ENCODE results near the gene TTYH3.
"Not testable (repeated sequence)": the region's sequence is repeated elsewhere in the genome, so short reads cannot be mapped to it uniquely, and the experiment has no call there.

The TTYH3 gene

GRCh38 chr7:2631946-2632732 is at the start of gene TTYH3:
Gene TTYH3 (plus strand): TSS chr7:2631986. CDS start chr7:2632156, 170 bp downstream.
- H3K9me3 ChIP-seq, result no peaks in the 10 kb centered on the region
- peak in 1 of 2 experiments; percentile 33 for DNase-seq (ENCODE audit: low spot score in 2 of 2)
- no peaks in the 10 kb centered on the region for H3K27me3 ChIP-seq (ENCODE audit: low read depth)
- H3K4me3 ChIP-seq, result peak within 1 kb of the TSS; percentile 78
- H3K4me1 ChIP-seq, result peaks cover 10% of the 10 kb centered on the region
- in situ Hi-C loops (cut with MboI; ENCODE audit: low sequenced_read_pairs), result no loop called here
- H3K36me3 ChIP-seq (replicated peaks), result no peaks in the 10 kb centered on the region

GRCh38 chr7:2582006-2582735 is 49.6 kb upstream of the TTYH3 start:
- no peaks in the 10 kb centered on the region for H3K27me3 ChIP-seq (ENCODE audit: low read depth)
- H3K36me3 ChIP-seq (replicated peaks), result 0 out of 2 replicates have a peak, but pooled peaks cover 4% of the 10 kb centered on the region
- H3K4me3 ChIP-seq, result no peak overlapping the region
- in situ Hi-C loops (cut with MboI; ENCODE audit: low sequenced_read_pairs), result no loop called here
- no peaks in the 10 kb centered on the region for H3K9me3 ChIP-seq
- DNase-seq (ENCODE audit: low spot score in 2 of 2), result no peak
- H3K4me1 ChIP-seq, result no peaks in the 10 kb centered on the region

GRCh38 chr7:2583798-2584580 is 47.8 kb upstream of the TTYH3 start:
- Histone ChIP-seq H3K9me3 (no peaks in the 10 kb centered on the region), H3K4me1 (no peaks in the 10 kb centered on the region), H3K36me3 (replicated peaks) (0 out of 2 replicates have a peak, but pooled peaks cover 4% of the 10 kb centered on the region), H3K4me3 (no peak overlapping the region), H3K27me3 (ENCODE audit: low read depth) (no peaks in the 10 kb centered on the region)
- in situ Hi-C loops (cut with MboI; ENCODE audit: low sequenced_read_pairs), result no loop called here
- DNase-seq (ENCODE audit: low spot score in 2 of 2), result no peak

- Histone ChIP-seq H3K9me3 (no peaks in the 10 kb centered on the region), H3K27me3 (ENCODE audit: low read depth) (no peaks in the 10 kb centered on the region), H3K36me3 (replicated peaks) (0 out of 2 replicates have a peak, but pooled peaks cover 4% of the 10 kb centered on the region), H3K4me1 (no peaks in the 10 kb centered on the region), H3K4me3 (no peak overlapping the region)
- in situ Hi-C loops (cut with MboI; ENCODE audit: low sequenced_read_pairs), result no loop called here
- DNase-seq (ENCODE audit: low spot score in 2 of 2), result no peak
Measured at GRCh38 chr7:2585446-2585845, 46.3 kb upstream of the TTYH3 start.

- Histone ChIP-seq H3K36me3 (replicated peaks) (0 out of 2 replicates have a peak, but pooled peaks cover 4% of the 10 kb centered on the region), H3K4me1 (no peaks in the 10 kb centered on the region), H3K9me3 (no peaks in the 10 kb centered on the region), H3K4me3 (no peak overlapping the region), H3K27me3 (ENCODE audit: low read depth) (no peaks in the 10 kb centered on the region)
- in situ Hi-C loops (cut with MboI; ENCODE audit: low sequenced_read_pairs), result no loop called here
- DNase-seq (ENCODE audit: low spot score in 2 of 2), result no peak
Measured at GRCh38 chr7:2586326-2587020, 45.3 kb upstream of the TTYH3 start.

GRCh38 chr7:2587134-2587533 is 44.7 kb upstream of the TTYH3 start:
- Histone ChIP-seq H3K4me3 (no peak overlapping the region), H3K27me3 (ENCODE audit: low read depth) (no peaks in the 10 kb centered on the region), H3K36me3 (replicated peaks) (0 out of 2 replicates have a peak, but pooled peaks cover 4% of the 10 kb centered on the region), H3K9me3 (no peaks in the 10 kb centered on the region), H3K4me1 (no peaks in the 10 kb centered on the region)
- no peak for DNase-seq (ENCODE audit: low spot score in 2 of 2)
- in situ Hi-C loops (cut with MboI; ENCODE audit: low sequenced_read_pairs), result no loop called here

GRCh38 chr7:2587778-2588177 is 44.0 kb upstream of the TTYH3 start:
- 0 out of 2 replicates have a peak, but pooled peaks cover 4% of the 10 kb centered on the region for H3K36me3 ChIP-seq (replicated peaks)
- no peak for DNase-seq (ENCODE audit: low spot score in 2 of 2)

GRCh38 chr7:2589341-2589740 is 42.4 kb upstream of the TTYH3 start:
- Histone ChIP-seq H3K27me3 (ENCODE audit: low read depth) (no peaks in the 10 kb centered on the region), H3K9me3 (no peaks in the 10 kb centered on the region), H3K4me3 (no peak overlapping the region), H3K36me3 (replicated peaks) (peaks cover under 1% of the 10 kb centered on the region; the same call in 1 of the 2 replicates), H3K4me1 (no peaks in the 10 kb centered on the region)
- DNase-seq (ENCODE audit: low spot score in 2 of 2), result no peak
- in situ Hi-C loops (cut with MboI; ENCODE audit: low sequenced_read_pairs), result no loop called here

More at GRCh38 chr7:2587778-2588177, 44.0 kb upstream of the TTYH3 start:
- no peaks in the 10 kb centered on the region for H3K9me3 ChIP-seq
- H3K4me3 ChIP-seq, result no peak overlapping the region
- H3K4me1 ChIP-seq, result no peaks in the 10 kb centered on the region
- no peaks in the 10 kb centered on the region for H3K27me3 ChIP-seq (ENCODE audit: low read depth)
- in situ Hi-C loops (cut with MboI; ENCODE audit: low sequenced_read_pairs), result no loop called here

- in situ Hi-C loops (cut with MboI; ENCODE audit: low sequenced_read_pairs); DNase-seq (ENCODE audit: low spot score in 2 of 2); H3K4me1 ChIP-seq; H3K27me3 ChIP-seq (ENCODE audit: low read depth); H3K36me3 ChIP-seq (replicated peaks); H3K4me3 ChIP-seq; H3K9me3 ChIP-seq: not testable (repeated sequence)
Measured at GRCh38 chr7:2589941-2590340, 41.8 kb upstream of the TTYH3 start.

GRCh38 chr7:2592375-2592865 is 39.4 kb upstream of the TTYH3 start:
- no peak for DNase-seq (ENCODE audit: low spot score in 2 of 2)
- Histone ChIP-seq H3K4me1 (no peaks in the 10 kb centered on the region), H3K9me3 (no peaks in the 10 kb centered on the region), H3K36me3 (replicated peaks) (peaks cover 4% of the 10 kb centered on the region), H3K4me3 (no peak overlapping the region), H3K27me3 (ENCODE audit: low read depth) (no peaks in the 10 kb centered on the region)
- in situ Hi-C loops (cut with MboI; ENCODE audit: low sequenced_read_pairs), result no loop called here

GRCh38 chr7:2593036-2593727 is 38.6 kb upstream of the TTYH3 start:
- H3K9me3 ChIP-seq, result no peaks in the 10 kb centered on the region
- H3K4me3 ChIP-seq, result no peak overlapping the region
- peaks cover 4% of the 10 kb centered on the region for H3K36me3 ChIP-seq (replicated peaks)
- no peaks in the 10 kb centered on the region for H3K4me1 ChIP-seq
- in situ Hi-C loops (cut with MboI; ENCODE audit: low sequenced_read_pairs), result no loop called here
- H3K27me3 ChIP-seq (ENCODE audit: low read depth), result no peaks in the 10 kb centered on the region
- no peak for DNase-seq (ENCODE audit: low spot score in 2 of 2)

- DNase-seq (ENCODE audit: low spot score in 2 of 2), result no peak
- Histone ChIP-seq H3K9me3 (no peaks in the 10 kb centered on the region), H3K36me3 (replicated peaks) (peaks cover 7% of the 10 kb centered on the region), H3K4me1 (no peaks in the 10 kb centered on the region), H3K27me3 (ENCODE audit: low read depth) (no peaks in the 10 kb centered on the region), H3K4me3 (no peak overlapping the region)
- in situ Hi-C loops (cut with MboI; ENCODE audit: low sequenced_read_pairs), result no loop called here
Measured at GRCh38 chr7:2594599-2594998, 37.2 kb upstream of the TTYH3 start.

Measured in HAP-1 (cell line).